ENCODE measurements around the gene FAM149A.

DNA sequence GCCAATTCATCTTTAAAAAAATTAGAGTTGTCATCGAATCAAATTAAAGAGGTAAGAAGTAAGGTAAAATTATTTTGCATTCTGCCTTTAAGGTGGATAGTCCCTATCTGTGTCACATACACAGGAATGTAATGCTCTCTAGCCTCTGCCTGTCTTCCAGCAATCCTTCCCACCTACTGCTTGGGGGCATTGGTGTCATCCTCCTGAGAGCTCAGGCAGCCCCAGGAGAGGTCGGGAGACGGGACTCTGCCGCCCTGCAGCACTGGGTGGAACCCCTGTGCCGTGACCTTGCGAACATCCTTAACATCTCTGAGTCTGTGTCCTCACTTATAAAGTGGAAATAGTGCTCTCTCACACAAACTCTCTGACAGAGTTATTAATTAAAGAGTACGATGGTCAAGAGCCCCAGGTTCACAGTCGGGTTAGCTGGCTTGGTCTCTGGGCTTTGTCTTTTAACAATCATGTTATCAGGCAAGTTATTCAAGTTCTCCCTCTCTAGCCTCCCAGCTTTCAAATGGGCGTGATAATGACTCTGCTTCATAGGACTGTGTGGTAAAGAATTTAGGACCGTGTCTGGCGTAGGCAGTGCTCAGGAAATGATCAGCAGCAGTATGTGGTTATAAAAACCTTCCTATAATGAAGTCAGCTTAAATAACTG, 25.4 kb upstream of the FAM149A start:
- TF ChIP-seq, protein P1, sequence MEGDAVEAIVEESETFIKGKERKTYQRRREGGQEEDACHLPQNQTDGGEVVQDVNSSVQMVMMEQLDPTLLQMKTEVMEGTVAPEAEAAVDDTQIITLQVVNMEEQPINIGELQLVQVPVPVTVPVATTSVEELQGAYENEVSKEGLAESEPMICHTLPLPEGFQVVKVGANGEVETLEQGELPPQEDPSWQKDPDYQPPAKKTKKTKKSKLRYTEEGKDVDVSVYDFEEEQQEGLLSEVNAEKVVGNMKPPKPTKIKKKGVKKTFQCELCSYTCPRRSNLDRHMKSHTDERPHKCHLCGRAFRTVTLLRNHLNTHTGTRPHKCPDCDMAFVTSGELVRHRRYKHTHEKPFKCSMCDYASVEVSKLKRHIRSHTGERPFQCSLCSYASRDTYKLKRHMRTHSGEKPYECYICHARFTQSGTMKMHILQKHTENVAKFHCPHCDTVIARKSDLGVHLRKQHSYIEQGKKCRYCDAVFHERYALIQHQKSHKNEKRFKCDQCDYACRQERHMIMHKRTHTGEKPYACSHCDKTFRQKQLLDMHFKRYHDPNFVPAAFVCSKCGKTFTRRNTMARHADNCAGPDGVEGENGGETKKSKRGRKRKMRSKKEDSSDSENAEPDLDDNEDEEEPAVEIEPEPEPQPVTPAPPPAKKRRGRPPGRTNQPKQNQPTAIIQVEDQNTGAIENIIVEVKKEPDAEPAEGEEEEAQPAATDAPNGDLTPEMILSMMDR (IDR thresholded peaks at IDR 0.05), result no peak
- TF ChIP-seq POLR2A (IDR thresholded peaks at IDR 0.05), result no peak

All from esophagus squamous epithelium (tissue), 4 donors.